Activated naive CD4-positive, alpha-beta T cell treated with anti-CD3 and anti-CD28 coated beads, Interleukin-2, amount 50 U/mL, for 72 hours (primary cell): ENCODE measurements around the gene MYO1G. TPM values are rescaled to one million over a fixed set of nuclear protein-coding genes. Genes with fewer than 3 reads are reported as not detected.
"Not testable (repeated sequence)": the region's sequence is repeated elsewhere in the genome, so short reads cannot be mapped to it uniquely, and the experiment has no call there.

Experiments
- ATAC-seq, 2 donors: fragments of 150-1000 bp; cut with Tn5 transposase; 2 replicates each; pipeline ENCODE4 v1.10.0; 2021; ENCODE audit warnings: mild to moderate bottlenecking in 2 of 2, moderate library complexity in 2 of 2
- DNase-seq, 2 donors: peaks; one replicate each; pipeline ENCODE4 v3.0.0; 2021 to 2022; ENCODE audit warnings: low spot score in 2 of 2
- H3K27ac Mint-ChIP-seq, 2 donors: one replicate each; pipeline ENCODE4 v1.8.0; 2022; ENCODE audit warnings: mild to moderate bottlenecking in 2 of 2, mixed read lengths in 2 of 2
- H3K36me3 Mint-ChIP-seq, 2 donors: one replicate each; pipeline ENCODE4 v1.8.0; 2022; ENCODE audit warnings: mixed read lengths in 2 of 2
- H3K9me3 Mint-ChIP-seq, 2 donors: one replicate each; pipeline ENCODE4 v1.8.0; 2022; ENCODE audit warnings: mixed read lengths in 2 of 2
- total RNA-seq, 2 donors: library from RNA; stranded (reverse); gene quantifications; one replicate each; pipeline ENCODE4 v1.2.3, GENCODE V29; 2022

The MYO1G gene
- 100 to 1,000 TPM; 361 to 532 TPM for total RNA-seq

GRCh38 chr7:44978511-44979366 is at the start of gene MYO1G:
TSS of gene MYO1G (minus strand) at chr7:44979015. CDS start at chr7:44978961, 54 bp downstream.
- peak within 1 kb of the TSS; percentile 96 to 99 for H3K27ac Mint-ChIP-seq
- ATAC-seq = peak; percentile 69 to 74
- peak; percentile 81 to 95 for DNase-seq
- peaks cover 53 to 66% of the 10 kb centered on the region in 2 donors for H3K36me3 Mint-ChIP-seq
- H3K9me3 Mint-ChIP-seq = no peaks in the 10 kb centered on the region

- DNase-seq (peak in 1 of 2 donors; percentile 67), ATAC-seq (peak; percentile 43 to 69)
- H3K36me3 Mint-ChIP-seq = peaks cover 20 to 56% of the 10 kb centered on the region in 2 donors
- peak overlapping the region; percentile 91 to 95 for H3K27ac Mint-ChIP-seq
- H3K9me3 Mint-ChIP-seq = no peaks in the 10 kb centered on the region
Observed at GRCh38 chr7:45028138-45028919, 49.5 kb upstream of the MYO1G start.

GRCh38 chr7:45027774-45028114 is 48.9 kb upstream of the MYO1G start:
- ATAC-seq (peak in 1 of 2 donors; percentile 10), DNase-seq (no peak)
- peaks cover 20 to 55% of the 10 kb centered on the region in 2 donors for H3K36me3 Mint-ChIP-seq
- peak overlapping the region; percentile 91 to 95 for H3K27ac Mint-ChIP-seq
- H3K9me3 Mint-ChIP-seq = no peaks in the 10 kb centered on the region

- ATAC-seq (peak; percentile 19 to 42), DNase-seq (no peak)
- Mint-ChIP-seq H3K27ac (peak overlapping the region; percentile 91 to 95), H3K9me3 (no peaks in the 10 kb centered on the region), H3K36me3 (peaks cover 20 to 56% of the 10 kb centered on the region in 2 donors)
Observed at GRCh38 chr7:45026984-45027773, 48.4 kb upstream of the MYO1G start.

GRCh38 chr7:45026013-45026412 is 47.2 kb upstream of the MYO1G start:
- DNase-seq (no peak), ATAC-seq (peak in 1 of 2 donors; percentile 52)
- H3K9me3 Mint-ChIP-seq = no peaks in the 10 kb centered on the region
- peak overlapping the region; percentile 12 to 68 for H3K27ac Mint-ChIP-seq
- H3K36me3 Mint-ChIP-seq = peaks cover 24 to 62% of the 10 kb centered on the region in 2 donors

GRCh38 chr7:45025473-45025872 is 46.7 kb upstream of the MYO1G start:
- not testable (repeated sequence) for DNase-seq, H3K9me3 Mint-ChIP-seq, ATAC-seq
- peak overlapping the region; percentile 12 to 68 for H3K27ac Mint-ChIP-seq
- peaks cover 24 to 62% of the 10 kb centered on the region in 2 donors for H3K36me3 Mint-ChIP-seq

GRCh38 chr7:45024126-45024744 is 45.4 kb upstream of the MYO1G start:
- Mint-ChIP-seq H3K36me3 (peaks cover 24 to 50% of the 10 kb centered on the region in 2 donors), H3K27ac (peak overlapping the region in 1 of 2 donors; percentile 68), H3K9me3 (no peaks in the 10 kb centered on the region)
- DNase-seq = no peak
- no peak for ATAC-seq

- ATAC-seq (peak; percentile 88 to 94), DNase-seq (no peak)
- H3K27ac Mint-ChIP-seq = peak overlapping the region; percentile 73 to 80
- peaks cover 4 to 32% of the 10 kb centered on the region in 2 donors for H3K36me3 Mint-ChIP-seq
- H3K9me3 Mint-ChIP-seq = no peaks in the 10 kb centered on the region
Observed at GRCh38 chr7:45021604-45022296, 42.9 kb upstream of the MYO1G start.

GRCh38 chr7:45020915-45021314 is 42.1 kb upstream of the MYO1G start:
- H3K27ac Mint-ChIP-seq = peak overlapping the region in 1 of 2 donors; percentile 74
- H3K9me3 Mint-ChIP-seq = no peaks in the 10 kb centered on the region
- ATAC-seq (no peak), DNase-seq (no peak)
- H3K36me3 Mint-ChIP-seq = peaks cover 4 to 34% of the 10 kb centered on the region in 2 donors

- Mint-ChIP-seq H3K27ac (no peak overlapping the region), H3K36me3 (peaks cover 24 to 45% of the 10 kb centered on the region in 2 donors), H3K9me3 (no peaks in the 10 kb centered on the region)
- DNase-seq = no peak
- ATAC-seq = no peak
Observed at GRCh38 chr7:45017253-45017652, 38.4 kb upstream of the MYO1G start.

- H3K36me3 Mint-ChIP-seq = peaks cover 20 to 48% of the 10 kb centered on the region in 2 donors
- H3K9me3 Mint-ChIP-seq = no peaks in the 10 kb centered on the region
- no peak overlapping the region for H3K27ac Mint-ChIP-seq
- DNase-seq = no peak
- no peak for ATAC-seq
Observed at GRCh38 chr7:45015313-45015712, 36.5 kb upstream of the MYO1G start.

- no peak for ATAC-seq
- Mint-ChIP-seq H3K27ac (peak overlapping the region in 1 of 2 donors; percentile 25), H3K9me3 (no peaks in the 10 kb centered on the region), H3K36me3 (peaks cover 20 to 54% of the 10 kb centered on the region in 2 donors)
- no peak for DNase-seq
Observed at GRCh38 chr7:45013465-45013967, 34.7 kb upstream of the MYO1G start.

GRCh38 chr7:45007571-45008328 is 28.9 kb upstream of the MYO1G start:
- Mint-ChIP-seq H3K27ac (peak overlapping the region in 1 of 2 donors; percentile 55), H3K9me3 (no peaks in the 10 kb centered on the region), H3K36me3 (peaks cover 4 to 31% of the 10 kb centered on the region in 2 donors)
- peak; percentile 47 to 66 for ATAC-seq
- DNase-seq = no peak

GRCh38 chr7:45007106-45007505 is 28.3 kb upstream of the MYO1G start:
- no peaks in the 10 kb centered on the region for H3K9me3 Mint-ChIP-seq
- DNase-seq = no peak
- H3K36me3 Mint-ChIP-seq = peaks cover 0 to 24% of the 10 kb centered on the region in 2 donors
- ATAC-seq = no peak
- no peak overlapping the region for H3K27ac Mint-ChIP-seq

GRCh38 chr7:45003789-45004188 is 25.0 kb upstream of the MYO1G start:
- Mint-ChIP-seq H3K36me3 (peaks cover 10 to 22% of the 10 kb centered on the region in 2 donors), H3K27ac (peak overlapping the region in 1 of 2 donors; percentile 22), H3K9me3 (no peaks in the 10 kb centered on the region)
- no peak for DNase-seq
- ATAC-seq = no peak
